ENCODE data around the gene CAVIN2.

DNA sequence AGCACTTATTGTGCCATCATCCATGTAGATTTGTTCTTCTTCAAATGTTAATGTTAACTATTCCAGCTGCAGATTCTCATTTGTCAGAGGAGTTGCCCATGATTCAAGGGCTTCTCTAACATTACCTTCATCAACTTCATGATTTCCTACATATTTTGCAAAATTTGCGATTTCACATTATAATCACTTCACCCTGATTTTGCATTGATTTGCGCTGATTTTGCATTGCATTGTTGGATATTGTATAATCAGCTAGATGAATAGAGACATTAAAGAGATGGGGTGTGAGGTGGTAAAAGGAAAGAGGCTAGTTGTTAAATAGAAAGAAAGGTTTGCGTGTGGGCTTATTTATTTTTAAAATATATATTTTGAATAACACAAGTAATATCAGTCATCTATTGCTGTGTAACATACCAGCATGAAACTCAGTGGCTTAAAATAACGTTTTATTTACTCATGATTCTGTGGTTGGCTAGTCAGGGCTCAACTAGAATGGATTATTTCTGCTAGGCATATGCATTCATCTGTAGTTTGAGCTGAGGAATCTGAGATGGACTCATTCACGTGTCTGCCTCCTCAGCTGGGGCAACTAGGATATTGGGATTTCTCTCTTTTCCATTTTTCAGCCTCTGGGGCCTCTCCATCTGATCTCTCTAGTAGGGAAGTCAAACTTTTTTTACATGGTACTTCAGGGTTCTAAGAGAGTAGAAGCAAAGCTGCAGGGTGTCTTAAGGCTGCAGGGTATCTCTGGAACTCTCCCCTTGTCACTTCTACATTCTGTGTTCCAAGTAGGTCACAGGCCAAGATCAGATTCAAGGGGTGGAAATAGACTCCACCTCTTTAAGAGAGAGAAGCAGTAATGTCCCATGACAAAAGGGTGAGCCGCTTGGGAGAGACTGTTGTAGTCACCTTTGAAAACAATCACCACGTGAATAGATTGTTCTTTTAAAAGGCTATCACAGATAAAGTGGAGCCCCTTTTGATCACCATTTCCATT lies 2.2 kb upstream of the CAVIN2 start:
- TF ChIP-seq, protein P1, sequence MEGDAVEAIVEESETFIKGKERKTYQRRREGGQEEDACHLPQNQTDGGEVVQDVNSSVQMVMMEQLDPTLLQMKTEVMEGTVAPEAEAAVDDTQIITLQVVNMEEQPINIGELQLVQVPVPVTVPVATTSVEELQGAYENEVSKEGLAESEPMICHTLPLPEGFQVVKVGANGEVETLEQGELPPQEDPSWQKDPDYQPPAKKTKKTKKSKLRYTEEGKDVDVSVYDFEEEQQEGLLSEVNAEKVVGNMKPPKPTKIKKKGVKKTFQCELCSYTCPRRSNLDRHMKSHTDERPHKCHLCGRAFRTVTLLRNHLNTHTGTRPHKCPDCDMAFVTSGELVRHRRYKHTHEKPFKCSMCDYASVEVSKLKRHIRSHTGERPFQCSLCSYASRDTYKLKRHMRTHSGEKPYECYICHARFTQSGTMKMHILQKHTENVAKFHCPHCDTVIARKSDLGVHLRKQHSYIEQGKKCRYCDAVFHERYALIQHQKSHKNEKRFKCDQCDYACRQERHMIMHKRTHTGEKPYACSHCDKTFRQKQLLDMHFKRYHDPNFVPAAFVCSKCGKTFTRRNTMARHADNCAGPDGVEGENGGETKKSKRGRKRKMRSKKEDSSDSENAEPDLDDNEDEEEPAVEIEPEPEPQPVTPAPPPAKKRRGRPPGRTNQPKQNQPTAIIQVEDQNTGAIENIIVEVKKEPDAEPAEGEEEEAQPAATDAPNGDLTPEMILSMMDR (IDR thresholded peaks at IDR 0.05; ENCODE audit: poor library complexity, severe bottlenecking): no peak
- TF ChIP-seq REST (IDR thresholded peaks at IDR 0.05; ENCODE audit: borderline replicate concordance) (no peak), EP300 (conservative IDR thresholded peaks at IDR 0.05; ENCODE audit: poor library complexity, severe bottlenecking) (no peak), TAF1 (IDR thresholded peaks at IDR 0.05; ENCODE audit: low read depth) (no peak), EZH2 (IDR thresholded peaks at IDR 0.05; ENCODE audit: borderline replicate concordance, insufficient read depth, low read length, poor library complexity, severe bottlenecking) (no peak)
